Stomach smooth muscle (tissue), 2 donors: ENCODE results near the gene TUB.

Source experiments
- H3K27ac ChIP-seq: one replicate; pipeline ENCODE4 v1.7.0; 2013; ENCODE audit warnings: mild to moderate bottlenecking, low read length, inconsistent platforms
- H3K27me3 ChIP-seq, 2 donors: one replicate each; pipeline ENCODE4 v1.7.0; 2013; ENCODE audit warnings: low read length in 2 of 2; ENCODE audit not compliant: insufficient read depth in 2 of 2, control insufficient read depth in 1 of 2
- H3K36me3 ChIP-seq, 2 donors: one replicate each; pipeline ENCODE4 v1.7.0; 2013; ENCODE audit warnings: low read length in 2 of 2; ENCODE audit not compliant: control insufficient read depth in 2 of 2, insufficient read depth in 2 of 2
- H3K4me1 ChIP-seq: one replicate; pipeline ENCODE4 v1.7.0; 2013; ENCODE audit warnings: low read length; ENCODE audit not compliant: control insufficient read depth, insufficient read depth
- H3K4me3 ChIP-seq, 2 donors: one replicate each; pipeline ENCODE4 v1.7.0; 2013; ENCODE audit warnings: low read length in 2 of 2
- H3K9ac ChIP-seq, 2 donors: one replicate each; pipeline ENCODE4 v1.7.0; 2013; ENCODE audit warnings: low read length in 2 of 2, mild to moderate bottlenecking in 1 of 2
- H3K9me3 ChIP-seq, 2 donors: one replicate each; pipeline ENCODE4 v1.7.0; 2013; ENCODE audit warnings: low read length in 2 of 2; ENCODE audit not compliant: control insufficient read depth in 2 of 2
- donor health status: healthy.
- donor health status: Pancreatic carcinoma.

TUB gene

GRCh38 chr11:8070417-8071115, 10.4 kb upstream of the TUB start:
- Histone ChIP-seq H3K27ac (no peak overlapping the region), H3K9ac (no peak overlapping the region), H3K4me1 (peaks cover 33% of the 10 kb centered on the region), H3K4me3 (no peak overlapping the region), H3K27me3 (no peaks in the 10 kb centered on the region), H3K9me3 (no peaks in the 10 kb centered on the region), H3K36me3 (no peaks in the 10 kb centered on the region)

DNA sequence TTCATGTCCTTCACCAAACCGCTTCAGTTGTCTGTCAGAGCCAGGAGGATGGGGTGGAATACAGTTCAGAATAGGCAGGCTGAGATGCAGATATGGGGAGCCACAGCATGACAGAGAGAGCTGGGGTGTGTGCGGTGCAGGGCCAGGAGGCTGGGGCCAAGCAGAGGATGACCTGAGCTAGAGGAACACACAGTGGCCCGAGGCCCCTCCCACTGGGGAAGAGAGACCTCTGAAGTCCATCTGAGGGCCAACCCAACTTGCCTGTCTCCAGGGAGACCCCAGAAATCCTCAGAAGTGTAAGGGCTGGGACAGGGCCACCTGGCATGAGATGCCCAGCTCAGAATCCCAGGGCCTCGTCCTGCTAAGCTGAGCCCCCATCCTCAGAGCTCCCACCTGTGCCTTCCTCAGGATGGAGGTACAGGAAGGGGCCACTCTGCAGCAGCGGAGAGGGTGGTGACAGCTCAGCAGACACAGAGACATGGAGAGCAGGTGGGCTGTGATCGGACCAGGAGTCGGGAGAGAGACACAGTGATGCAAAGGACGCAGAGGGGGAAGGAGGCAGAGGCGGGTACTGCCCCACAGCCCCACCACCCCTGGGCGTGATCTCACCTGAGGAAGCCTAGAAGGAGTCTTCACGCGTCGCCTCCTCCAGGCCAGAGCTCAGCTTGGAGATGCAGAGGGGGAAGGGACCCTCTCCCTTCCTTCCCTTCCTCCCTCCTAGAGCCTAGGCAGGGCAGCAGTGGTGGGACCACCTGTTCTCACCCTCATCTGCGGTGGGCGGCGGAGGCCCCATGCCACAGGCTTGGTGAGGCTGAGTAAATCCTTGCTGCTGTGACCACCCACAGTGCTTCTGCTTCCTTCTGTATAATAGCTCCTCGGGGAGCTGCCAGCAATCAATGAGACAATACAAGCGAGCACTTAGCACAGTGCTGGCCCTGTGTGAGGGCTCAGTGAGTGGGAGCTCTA, 9.1 kb upstream of the TUB start:
- H3K9me3 ChIP-seq, result no peaks in the 10 kb centered on the region
- no peak overlapping the region for H3K9ac ChIP-seq
- H3K27me3 ChIP-seq, result no peaks in the 10 kb centered on the region
- no peak overlapping the region for H3K4me3 ChIP-seq
- H3K4me1 ChIP-seq, result peaks cover 19% of the 10 kb centered on the region
- H3K27ac ChIP-seq, result no peak overlapping the region
- H3K36me3 ChIP-seq, result no peaks in the 10 kb centered on the region

DNA sequence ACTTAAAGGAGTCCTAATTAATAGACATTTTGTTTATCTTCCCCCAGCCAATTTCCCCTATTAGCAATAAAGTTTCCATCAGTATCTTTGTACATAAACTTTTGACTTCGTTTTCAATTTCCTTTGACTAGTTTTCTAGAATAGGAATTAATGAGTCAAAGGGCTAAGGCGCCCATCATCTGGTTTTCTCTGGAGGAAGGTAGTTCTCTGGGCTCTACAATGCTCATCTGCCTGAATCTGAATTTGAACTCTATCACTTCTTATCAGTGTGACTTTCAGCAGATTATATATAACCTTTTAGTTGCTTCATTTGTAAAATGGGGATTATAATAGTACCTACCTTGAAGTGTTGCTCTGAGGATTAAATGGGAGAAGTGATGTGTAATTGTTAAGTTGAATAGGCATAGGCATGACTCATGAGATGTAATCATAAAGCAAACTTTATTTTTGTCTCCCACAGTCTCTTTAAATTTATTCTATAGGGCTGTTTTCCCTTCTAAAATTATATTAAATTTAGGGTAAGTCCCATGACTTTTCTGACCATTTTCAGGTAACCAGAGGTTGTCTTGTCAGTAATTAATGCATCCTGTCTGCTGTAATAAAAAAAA, 5.8 kb upstream of the TUB start:
- Histone ChIP-seq H3K4me1 (peaks cover under 1% of the 10 kb centered on the region), H3K4me3 (no peak overlapping the region), H3K36me3 (no peaks in the 10 kb centered on the region), H3K27me3 (no peaks in the 10 kb centered on the region), H3K27ac (no peak overlapping the region), H3K9ac (no peak overlapping the region), H3K9me3 (no peaks in the 10 kb centered on the region)

DNA sequence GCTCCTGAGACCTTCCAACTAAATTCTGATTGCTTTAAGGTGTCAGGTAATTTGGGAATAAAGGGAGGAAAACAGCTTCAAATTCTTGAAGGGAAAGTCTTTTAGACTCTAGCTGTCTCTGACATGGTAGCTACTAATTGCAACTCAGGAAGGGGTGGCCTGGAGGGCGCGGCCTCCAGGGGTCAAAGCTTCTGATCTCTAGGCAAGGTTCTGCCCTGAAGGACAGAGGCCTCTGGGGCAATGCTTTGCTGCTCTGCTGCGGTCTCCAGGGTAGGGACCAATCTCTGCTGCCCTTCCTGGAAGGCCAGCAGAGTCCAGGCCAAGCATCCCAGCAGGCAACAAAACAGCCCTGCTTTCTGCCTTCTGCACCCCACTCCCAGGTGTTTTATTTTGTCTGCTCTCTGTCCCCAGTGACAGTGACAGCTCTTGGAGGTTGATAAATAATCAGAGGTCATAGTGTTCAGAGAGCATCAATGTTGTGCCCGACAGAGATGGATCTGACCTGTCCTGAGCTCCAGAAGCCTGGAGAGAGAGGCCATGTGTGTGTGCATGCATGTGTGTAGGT, 1.8 kb upstream of the TUB start:
- Histone ChIP-seq H3K36me3 (no peaks in the 10 kb centered on the region), H3K9ac (no peak overlapping the region), H3K4me1 (peaks cover 33% of the 10 kb centered on the region), H3K27ac (no peak overlapping the region), H3K9me3 (no peaks in the 10 kb centered on the region), H3K4me3 (no peak overlapping the region), H3K27me3 (no peaks in the 10 kb centered on the region)

DNA sequence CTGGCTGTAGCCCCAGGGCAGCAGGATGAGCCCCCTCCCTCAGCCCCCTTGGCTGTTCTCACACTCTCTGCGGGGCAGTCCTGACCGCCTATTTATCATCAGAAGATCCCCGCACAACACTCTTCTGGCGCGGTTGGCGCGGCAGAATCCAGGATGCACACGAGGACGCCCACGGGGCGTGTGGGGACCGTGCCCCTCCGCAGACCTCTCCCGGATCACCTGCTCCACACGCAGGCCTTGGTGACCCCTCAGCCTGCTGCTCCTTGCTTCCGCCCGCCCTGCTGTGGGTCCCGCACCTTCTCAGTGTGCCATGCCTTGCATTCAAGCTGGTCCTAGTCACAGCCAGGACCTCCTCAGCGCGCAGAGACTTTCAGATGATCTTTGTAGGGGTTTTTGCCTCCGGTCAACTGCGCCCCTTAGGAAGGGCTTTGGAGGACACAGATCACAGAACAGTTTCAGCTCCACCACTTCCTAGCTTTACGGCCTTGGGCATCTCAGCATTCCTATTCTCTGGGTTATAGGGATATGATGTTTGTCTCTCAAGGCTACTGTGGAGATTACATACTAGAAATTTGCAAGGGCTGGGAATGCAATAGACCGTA, 841 bp upstream of the TUB start:
- no peaks in the 10 kb centered on the region for H3K9me3 ChIP-seq
- no peak overlapping the region for H3K27ac ChIP-seq
- H3K9ac ChIP-seq, result peak overlapping the region in 1 of 2 donors; percentile 54
- H3K36me3 ChIP-seq, result no peaks in the 10 kb centered on the region
- H3K4me1 ChIP-seq, result peaks cover 33% of the 10 kb centered on the region
- peak overlapping the region; percentile 62 to 77 for H3K4me3 ChIP-seq
- no peaks in the 10 kb centered on the region for H3K27me3 ChIP-seq

DNA sequence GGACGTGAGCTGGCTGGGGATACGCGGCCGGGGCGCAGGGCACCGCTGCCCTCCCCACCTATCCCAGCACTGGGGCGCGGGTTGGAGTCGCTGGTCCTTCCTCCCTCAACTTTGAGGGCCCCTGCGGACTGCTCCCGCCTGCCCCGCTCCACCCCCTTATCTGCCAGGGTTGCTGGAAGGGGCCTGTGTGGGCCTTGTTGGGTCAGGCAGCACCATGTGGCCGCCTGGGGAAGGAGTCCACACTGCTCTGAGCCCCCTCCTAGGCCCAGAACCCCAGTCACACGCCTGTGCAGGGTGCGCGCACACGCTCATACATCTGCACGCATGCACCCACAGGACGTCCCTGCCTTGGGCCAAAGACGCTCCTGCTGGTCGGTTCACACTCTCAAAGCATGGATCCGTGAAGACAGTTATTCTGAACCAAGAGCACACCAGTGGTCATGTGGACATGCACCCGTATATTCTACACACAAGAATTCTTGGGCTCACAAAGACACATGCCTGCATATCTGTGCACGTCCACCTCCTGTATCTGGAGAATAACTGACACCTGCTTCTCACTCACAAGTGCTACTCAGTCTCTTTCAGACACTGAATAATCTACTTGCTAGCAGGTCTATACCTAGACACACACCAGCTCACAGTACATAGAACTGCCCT, 710 bp downstream of the TUB start:
- H3K36me3 ChIP-seq, result no peaks in the 10 kb centered on the region
- no peak overlapping the region for H3K27ac ChIP-seq
- H3K27me3 ChIP-seq, result no peaks in the 10 kb centered on the region
- H3K9ac ChIP-seq, result peak overlapping the region; percentile 66
- peaks cover 44% of the 10 kb centered on the region for H3K4me1 ChIP-seq
- no peaks in the 10 kb centered on the region for H3K9me3 ChIP-seq
- peak overlapping the region; percentile 73 to 77 for H3K4me3 ChIP-seq

- Histone ChIP-seq H3K27ac (no peak overlapping the region), H3K27me3 (no peaks in the 10 kb centered on the region), H3K4me3 (peak overlapping the region in 1 of 2 donors; percentile 77), H3K9ac (peak overlapping the region; percentile 29 to 66), H3K9me3 (no peaks in the 10 kb centered on the region), H3K36me3 (no peaks in the 10 kb centered on the region), H3K4me1 (peaks cover 44% of the 10 kb centered on the region)
Observed at GRCh38 chr11:8082391-8083087, 1.5 kb downstream of the TUB start.

DNA sequence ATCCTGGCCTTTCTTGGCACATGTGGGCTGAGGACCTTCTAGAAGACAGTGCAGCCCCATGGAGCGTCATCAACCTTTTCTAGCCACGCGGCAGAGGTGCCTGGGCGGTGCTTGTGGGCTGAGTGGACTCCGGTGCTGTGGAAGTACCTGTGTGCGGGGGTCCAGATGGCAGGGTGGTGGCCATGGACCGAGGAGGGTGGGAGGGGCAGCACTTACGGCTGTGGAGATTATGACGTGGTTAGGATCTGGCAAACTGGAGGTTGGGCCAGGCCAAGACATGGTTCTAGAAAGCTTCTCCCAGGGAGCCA, 2.0 kb downstream of the TUB start:
- Histone ChIP-seq H3K9me3 (no peaks in the 10 kb centered on the region), H3K27me3 (no peaks in the 10 kb centered on the region), H3K4me3 (no peak overlapping the region), H3K27ac (no peak overlapping the region), H3K9ac (peak overlapping the region; percentile 29 to 30), H3K4me1 (peaks cover 44% of the 10 kb centered on the region), H3K36me3 (no peaks in the 10 kb centered on the region)

DNA sequence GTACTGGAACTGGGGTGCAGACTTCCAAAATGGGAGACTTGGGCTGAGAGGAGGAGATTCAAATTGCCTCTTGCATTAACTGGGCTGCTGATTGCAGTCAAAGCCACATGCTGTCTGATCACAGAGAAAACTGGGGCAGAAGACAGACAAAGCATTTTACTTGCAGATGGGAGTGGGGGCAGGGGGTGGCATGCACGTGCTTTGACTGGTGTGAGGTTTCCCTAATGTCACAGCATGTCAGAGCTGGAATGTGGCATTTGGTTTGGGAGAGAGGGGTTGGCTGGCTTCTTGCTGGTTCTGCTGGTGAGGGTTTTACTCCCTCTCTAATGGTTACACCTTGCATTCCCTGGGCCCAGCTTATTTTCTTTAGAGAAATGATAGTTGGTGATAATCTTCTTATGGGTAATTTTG, 2.9 kb downstream of the TUB start:
- no peak overlapping the region for H3K9ac ChIP-seq
- no peak overlapping the region for H3K27ac ChIP-seq
- H3K4me3 ChIP-seq, result no peak overlapping the region
- H3K4me1 ChIP-seq, result peaks cover 44% of the 10 kb centered on the region
- H3K27me3 ChIP-seq, result no peaks in the 10 kb centered on the region
- no peaks in the 10 kb centered on the region for H3K36me3 ChIP-seq
- no peaks in the 10 kb centered on the region for H3K9me3 ChIP-seq
